B cell (primary cell): ENCODE data around the gene AFF1. TPM values are rescaled to one million over a fixed set of nuclear protein-coding genes. Genes with fewer than 3 reads are reported as not detected.

ENCODE experiments used
- ATAC-seq: fragments of 200-7000 bp; cut with Tn5 transposase; one replicate; pipeline ENCODE4 v1.10.0; 2021; ENCODE audit warnings: low read depth, mild to moderate bottlenecking, moderate number of reproducible peaks, moderate library complexity
- CTCF ChIA-PET: fragments of 350-600 bp; sonication (Branson Sonifier 250); formaldehyde crosslinking; loops from one replicate; lab custom pipeline; 2021; ENCODE audit warnings: antibody characterized with exemption, inconsistent platforms; lab: Charles Lee
- POLR2A ChIA-PET: fragments of 350-600 bp; sonication (Branson Sonifier 250); formaldehyde crosslinking; loops from one replicate; lab custom pipeline; 2021; ENCODE audit warnings: antibody characterized with exemption; lab: Charles Lee
- DNase-seq: peaks from one replicate; pipeline ENCODE4 v3.0.0; 2013
- H2AFZ ChIP-seq: 2 replicates; pipeline ENCODE4 v1.6.1; 2012; ENCODE audit warnings: mild to moderate bottlenecking, low read depth, low read length; ENCODE audit not compliant: insufficient read depth, poor library complexity, severe bottlenecking
- H3K27ac ChIP-seq, 2 donors: 1 replicate in 1 of 2; 2 replicates in 1 of 2; pipeline ENCODE4 v1.5.1; 2012 to 2013; ENCODE audit warnings: low read length in 2 of 2, mild to moderate bottlenecking in 2 of 2, moderate library complexity in 1 of 2
- H3K27me3 ChIP-seq, 4 experiments: fragments of 200-600 bp in 1 of 4; sonication (generic) in 1 of 4; replicated peaks in 1 of 4; 1 replicate in 2 of 4; 2 replicates in 2 of 4; pipeline versions ENCODE4 v1.6.1 to v1.7.0; 2013 to 2016; ENCODE audit warnings: low read length in 3 of 4, mild to moderate bottlenecking in 2 of 4, mixed read lengths in 1 of 4, moderate library complexity in 1 of 4; ENCODE audit not compliant: insufficient read depth in 4 of 4, control insufficient read depth in 3 of 4; ENCODE audit errors: control extremely low read depth in 1 of 4
- H3K36me3 ChIP-seq, 2 experiments: replicated peaks in 1 of 2; 1 replicate in 1 of 2; 2 replicates in 1 of 2; pipeline versions ENCODE4 v1.6.1 to v1.7.1; 2013; ENCODE audit warnings: low read length in 1 of 2; ENCODE audit not compliant: insufficient read depth in 2 of 2, control insufficient read depth in 1 of 2; ENCODE audit errors: control extremely low read depth in 1 of 2, extremely low read depth in 1 of 2
- H3K4me1 ChIP-seq, 2 donors: fragments of 200-600 bp in 1 of 2; sonication (generic) in 1 of 2; 1 replicate in 1 of 2; 2 replicates in 1 of 2; pipeline versions ENCODE4 v1.5.1 to v1.6.1; 2013 to 2017; ENCODE audit warnings: low read length in 2 of 2; ENCODE audit not compliant: control insufficient read depth in 2 of 2, insufficient read depth in 2 of 2
- H3K4me2 ChIP-seq: replicated peaks from 2 replicates; pipeline ENCODE3; 2012; ENCODE audit warnings: mild to moderate bottlenecking, low read depth, low read length; ENCODE audit not compliant: poor library complexity, severe bottlenecking
- H3K4me3 ChIP-seq, 5 experiments: fragments of 200-600 bp in 1 of 5; sonication (generic) in 1 of 5; 1 replicate in 3 of 5; 2 replicates in 2 of 5; pipeline versions ENCODE4 v1.5.1 to v1.7.0; 2011 to 2016; ENCODE audit warnings: low read length in 4 of 5, mild to moderate bottlenecking in 4 of 5, low read depth in 2 of 5, control low read depth in 1 of 5, moderate library complexity in 1 of 5; ENCODE audit not compliant: insufficient read depth in 1 of 5; ENCODE audit errors: control extremely low read depth in 1 of 5, extremely low read depth in 1 of 5
- H3K79me2 ChIP-seq: fragments of 200-600 bp; sonication (generic); one replicate; pipeline ENCODE4 v1.6.0; 2016; ENCODE audit warnings: low read length; ENCODE audit not compliant: control insufficient read depth, insufficient read depth
- H3K9ac ChIP-seq: fragments of 200-600 bp; sonication (generic); 2 replicates; pipeline ENCODE4 v1.6.1; 2017; ENCODE audit warnings: mild to moderate bottlenecking, low read length, moderate library complexity
- H3K9me3 ChIP-seq, 3 donors: one replicate each; pipeline versions ENCODE4 v1.6.1 to v1.7.1; 2013; ENCODE audit warnings: low read length in 2 of 3; ENCODE audit not compliant: control insufficient read depth in 2 of 3, insufficient read depth in 1 of 3; ENCODE audit errors: control extremely low read depth in 1 of 3
- H4K20me1 ChIP-seq: 2 replicates; pipeline ENCODE4 v1.6.0; 2012; ENCODE audit warnings: mild to moderate bottlenecking, low read length; ENCODE audit not compliant: insufficient read depth, control insufficient read depth, poor library complexity, severe bottlenecking
- H3K27ac Mint-ChIP-seq: one replicate; pipeline ENCODE4 v1.8.0; 2021; ENCODE audit warnings: mixed read lengths
- H3K27me3 Mint-ChIP-seq: one replicate; pipeline ENCODE4 v1.8.0; 2021; ENCODE audit warnings: mixed read lengths
- H3K4me1 Mint-ChIP-seq: one replicate; pipeline ENCODE4 v1.8.0; 2021; ENCODE audit warnings: mixed read lengths
- H3K4me3 Mint-ChIP-seq: one replicate; pipeline ENCODE4 v1.8.0; 2021; ENCODE audit warnings: mixed read lengths
- H3K9me3 Mint-ChIP-seq: one replicate; pipeline ENCODE4 v1.8.0; 2022; ENCODE audit warnings: mixed read lengths; ENCODE audit not compliant: insufficient read depth
- EZH2 ChIP-seq: IDR thresholded peaks from 2 replicates; pipeline ENCODE4 v1.6.1; 2012; ENCODE audit warnings: borderline replicate concordance, low read depth, mild to moderate bottlenecking, moderate library complexity, low read length; ENCODE audit not compliant: insufficient read depth, poor library complexity, severe bottlenecking
- WGBS: methylation state at CpG from one replicate; pipeline ENCODE4 v1.1.5; 2013; ENCODE audit warnings: missing lambda C conversion rate; ENCODE audit not compliant: insufficient coverage; 5-methylcytosine and 5-hydroxymethylcytosine counted together
- intact Hi-C: fragments of 100-400 bp; cut with micrococcal nuclease; formaldehyde crosslinking; loops from one replicate; pipeline ENCODE4 v1.10.0; 2022
- polyA plus RNA-seq: library from polyadenylated mRNA; depleted of rRNA; stranded (reverse); fragments of >200 nt; gene quantifications from 2 replicates; pipeline ENCODE4 v1.2.3, GENCODE V29; 2012
- total RNA-seq, 2 donors: library from RNA; stranded (reverse); fragments of 120-200 nt in 1 of 2; gene quantifications; 1 replicate in 1 of 2; 2 replicates in 1 of 2; pipeline versions ENCODE4 v1.2.3 to v1.2.4, GENCODE V29; 2013 to 2022
- TF ChIP-seq, protein P1 (sequence below): fragments of 200-600 bp; IDR thresholded peaks from one replicate; pipeline ENCODE4 v1.8.0; 2022; ENCODE audit warnings: antibody characterized with exemption, mild to moderate bottlenecking

Gene AFF1
- total and polyA plus RNA-seq, 2 donors (not counting 1 experiment from before 2014, with no cell fraction given) = 15.3 to 135 TPM

DNA sequence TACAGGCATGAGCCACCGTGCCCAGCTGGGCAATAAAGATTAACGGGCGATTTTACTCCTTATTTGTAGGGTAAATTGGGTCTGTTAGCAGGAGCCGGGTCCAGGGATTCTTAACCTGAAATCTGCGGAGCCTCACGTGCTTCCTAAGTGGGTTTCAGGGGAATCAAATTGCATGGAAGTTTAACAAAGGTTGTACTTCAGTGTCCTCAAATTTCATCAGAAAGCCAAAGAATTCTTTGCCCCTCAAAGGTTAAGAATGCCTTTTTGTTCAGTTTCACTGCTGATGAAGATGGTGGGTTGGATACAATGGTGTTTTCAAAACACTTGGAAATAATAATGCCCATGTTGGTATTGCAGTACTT, 67.9 kb downstream of the AFF1 start:
- 89% methylated on average over 3 of the region's 6 CpGs for WGBS
- Mint-ChIP-seq H3K9me3 (no peaks in the 10 kb centered on the region), H3K4me3 (no peak overlapping the region), H3K27ac (no peak overlapping the region), H3K4me1 (peaks cover 47% of the 10 kb centered on the region), H3K27me3 (no peaks in the 10 kb centered on the region)
- DNase-seq = no peak
- Histone ChIP-seq H3K27me3 (no peaks in the 10 kb centered on the region), H3K27ac (no peak overlapping the region), H3K4me3 (no peak overlapping the region), H3K36me3 (peaks cover 0 to 1% of the 10 kb centered on the region in 2 experiments), H3K4me1 (peaks cover 40 to 41% of the 10 kb centered on the region in 2 donors), H3K9ac (no peak overlapping the region), H3K79me2 (peaks cover 59% of the 10 kb centered on the region), H4K20me1 (no peaks in the 10 kb centered on the region), H3K4me2 (no peak overlapping the region), H3K9me3 (no peaks in the 10 kb centered on the region), H2AFZ (no peak overlapping the region)
- TF ChIP-seq, protein P1, sequence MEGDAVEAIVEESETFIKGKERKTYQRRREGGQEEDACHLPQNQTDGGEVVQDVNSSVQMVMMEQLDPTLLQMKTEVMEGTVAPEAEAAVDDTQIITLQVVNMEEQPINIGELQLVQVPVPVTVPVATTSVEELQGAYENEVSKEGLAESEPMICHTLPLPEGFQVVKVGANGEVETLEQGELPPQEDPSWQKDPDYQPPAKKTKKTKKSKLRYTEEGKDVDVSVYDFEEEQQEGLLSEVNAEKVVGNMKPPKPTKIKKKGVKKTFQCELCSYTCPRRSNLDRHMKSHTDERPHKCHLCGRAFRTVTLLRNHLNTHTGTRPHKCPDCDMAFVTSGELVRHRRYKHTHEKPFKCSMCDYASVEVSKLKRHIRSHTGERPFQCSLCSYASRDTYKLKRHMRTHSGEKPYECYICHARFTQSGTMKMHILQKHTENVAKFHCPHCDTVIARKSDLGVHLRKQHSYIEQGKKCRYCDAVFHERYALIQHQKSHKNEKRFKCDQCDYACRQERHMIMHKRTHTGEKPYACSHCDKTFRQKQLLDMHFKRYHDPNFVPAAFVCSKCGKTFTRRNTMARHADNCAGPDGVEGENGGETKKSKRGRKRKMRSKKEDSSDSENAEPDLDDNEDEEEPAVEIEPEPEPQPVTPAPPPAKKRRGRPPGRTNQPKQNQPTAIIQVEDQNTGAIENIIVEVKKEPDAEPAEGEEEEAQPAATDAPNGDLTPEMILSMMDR = no peak
- TF ChIP-seq EZH2 = no peak
- intact Hi-C loops = no loop called here
- no peak for ATAC-seq
- ChIA-PET POLR2A (interaction anchor here (1.0 kb wide), 1 partner anchor 67 kb away, joined by 13 read pairs; no protein-coding TSS in a partner anchor), CTCF (interaction anchor here (7.8 kb wide), 1 partner anchor 90 kb away, joined by 64 read pairs; no protein-coding TSS in a partner anchor)

DNA sequence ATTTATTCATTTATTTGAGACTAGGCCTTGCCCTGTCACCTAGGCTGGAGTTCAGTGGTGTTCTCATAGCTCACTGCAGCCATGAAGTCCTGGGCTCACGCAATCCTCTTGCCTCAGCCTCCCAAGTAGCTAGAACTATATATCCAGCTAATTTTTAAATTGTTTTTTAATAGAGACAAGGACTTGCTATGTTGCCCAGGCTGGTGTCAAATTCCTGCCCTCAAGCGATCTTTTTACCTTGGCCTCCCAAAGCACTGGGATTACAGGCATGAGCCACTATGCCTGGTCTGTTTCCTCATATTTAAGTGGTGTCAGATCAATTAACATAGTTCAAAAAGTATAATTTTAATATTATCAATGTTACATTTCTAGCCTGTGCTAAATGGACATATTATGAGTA, 68.5 kb downstream of the AFF1 start:
- Histone ChIP-seq H3K4me1 (peaks cover 38 to 39% of the 10 kb centered on the region in 2 donors), H3K27me3 (no peaks in the 10 kb centered on the region), H3K4me3 (no peak overlapping the region), H2AFZ (no peak overlapping the region), H4K20me1 (no peaks in the 10 kb centered on the region), H3K9me3 (no peaks in the 10 kb centered on the region), H3K36me3 (peaks cover 0 to 1% of the 10 kb centered on the region in 2 experiments), H3K27ac (no peak overlapping the region), H3K4me2 (no peak overlapping the region), H3K79me2 (peaks cover 61% of the 10 kb centered on the region), H3K9ac (no peak overlapping the region)
- TF ChIP-seq, protein P1 = no peak
- TF ChIP-seq EZH2 = no peak
- peaks cover 47% of the 10 kb centered on the region for H3K4me1 Mint-ChIP-seq
- no peaks in the 10 kb centered on the region for H3K27me3 Mint-ChIP-seq
- POLR2A ChIA-PET = interaction anchor here (1.0 kb wide), 1 partner anchor 68 kb away, joined by 13 read pairs; no protein-coding TSS in a partner anchor
- CTCF ChIA-PET = interaction anchor here (7.8 kb wide), 1 partner anchor 89 kb away, joined by 64 read pairs; no protein-coding TSS in a partner anchor
- no peaks in the 10 kb centered on the region for H3K9me3 Mint-ChIP-seq
- ATAC-seq (no peak), DNase-seq (no peak)
- intact Hi-C loops = no loop called here
- no peak overlapping the region for H3K27ac Mint-ChIP-seq
- H3K4me3 Mint-ChIP-seq = no peak overlapping the region
- no CpG with 5 or more reads among the region's 2 CpGs for WGBS
